ENCODE measurements around the gene SUPT20HL1. TPM values are rescaled to one million over a fixed set of nuclear protein-coding genes. Genes with fewer than 3 reads are reported as not detected.
"Not testable (repeated sequence)": the region's sequence is repeated elsewhere in the genome, so short reads cannot be mapped to it uniquely, and the experiment has no call there.

The SUPT20HL1 gene
- total and polyA plus RNA-seq, 10 donors: not detected

- WGBS, 5 donors: 57 to 81% (median 75%) methylated on average over 2 of the region's 2 CpGs
- no peaks in the 10 kb centered on the region for H3K9me3 ChIP-seq
Measured at GRCh38 chrX:24377195-24377594, 16.8 kb downstream of the SUPT20HL1 start.

GRCh38 chrX:24377911-24378468 is 17.6 kb downstream of the SUPT20HL1 start:
- no peak overlapping the region for H3K27ac ChIP-seq
- TF ChIP-seq POLR2AphosphoS5 (IDR thresholded peaks at IDR 0.05) (no peak), POLR2A (IDR thresholded peaks at IDR 0.05) (no peak)
- TF ChIP-seq, protein P1, sequence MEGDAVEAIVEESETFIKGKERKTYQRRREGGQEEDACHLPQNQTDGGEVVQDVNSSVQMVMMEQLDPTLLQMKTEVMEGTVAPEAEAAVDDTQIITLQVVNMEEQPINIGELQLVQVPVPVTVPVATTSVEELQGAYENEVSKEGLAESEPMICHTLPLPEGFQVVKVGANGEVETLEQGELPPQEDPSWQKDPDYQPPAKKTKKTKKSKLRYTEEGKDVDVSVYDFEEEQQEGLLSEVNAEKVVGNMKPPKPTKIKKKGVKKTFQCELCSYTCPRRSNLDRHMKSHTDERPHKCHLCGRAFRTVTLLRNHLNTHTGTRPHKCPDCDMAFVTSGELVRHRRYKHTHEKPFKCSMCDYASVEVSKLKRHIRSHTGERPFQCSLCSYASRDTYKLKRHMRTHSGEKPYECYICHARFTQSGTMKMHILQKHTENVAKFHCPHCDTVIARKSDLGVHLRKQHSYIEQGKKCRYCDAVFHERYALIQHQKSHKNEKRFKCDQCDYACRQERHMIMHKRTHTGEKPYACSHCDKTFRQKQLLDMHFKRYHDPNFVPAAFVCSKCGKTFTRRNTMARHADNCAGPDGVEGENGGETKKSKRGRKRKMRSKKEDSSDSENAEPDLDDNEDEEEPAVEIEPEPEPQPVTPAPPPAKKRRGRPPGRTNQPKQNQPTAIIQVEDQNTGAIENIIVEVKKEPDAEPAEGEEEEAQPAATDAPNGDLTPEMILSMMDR (IDR thresholded peaks at IDR 0.05 in 8 of 11, conservative IDR thresholded peaks at IDR 0.05 in 3 of 11): no peak
- no peaks in the 10 kb centered on the region for H3K36me3 ChIP-seq
- intact Hi-C loops (cut with DNase I; ENCODE audit: low total_unique reads): no loop called here
- H3K4me3 ChIP-seq: no peak overlapping the region
- no peaks in the 10 kb centered on the region for H3K9me3 ChIP-seq
- DNase-seq: no peak
- H3K4me1 ChIP-seq: no peaks in the 10 kb centered on the region
- H3K27me3 ChIP-seq (replicated peaks in 1 of 7): peaks cover 0 to 5% (median 0%) of the 10 kb centered on the region in 7 donors
- WGBS, 5 donors: 41 to 100% (median 89%) methylated on average over 1 of the region's 1 CpG

More at GRCh38 chrX:24377195-24377594, 16.8 kb downstream of the SUPT20HL1 start:
- H3K4me1 ChIP-seq: no peaks in the 10 kb centered on the region
- TF ChIP-seq POLR2AphosphoS5 (IDR thresholded peaks at IDR 0.05) (no peak), POLR2A (IDR thresholded peaks at IDR 0.05) (no peak)
- TF ChIP-seq, protein P1 (IDR thresholded peaks at IDR 0.05 in 8 of 11, conservative IDR thresholded peaks at IDR 0.05 in 3 of 11): no peak
- H3K27ac ChIP-seq: no peak overlapping the region
- intact Hi-C loops (cut with DNase I; ENCODE audit: low total_unique reads): no loop called here
- no peaks in the 10 kb centered on the region for H3K36me3 ChIP-seq
- no peak for DNase-seq
- H3K4me3 ChIP-seq: no peak overlapping the region
- H3K27me3 ChIP-seq (replicated peaks in 1 of 7): peaks cover 0 to 12% (median 0%) of the 10 kb centered on the region in 7 donors

DNA sequence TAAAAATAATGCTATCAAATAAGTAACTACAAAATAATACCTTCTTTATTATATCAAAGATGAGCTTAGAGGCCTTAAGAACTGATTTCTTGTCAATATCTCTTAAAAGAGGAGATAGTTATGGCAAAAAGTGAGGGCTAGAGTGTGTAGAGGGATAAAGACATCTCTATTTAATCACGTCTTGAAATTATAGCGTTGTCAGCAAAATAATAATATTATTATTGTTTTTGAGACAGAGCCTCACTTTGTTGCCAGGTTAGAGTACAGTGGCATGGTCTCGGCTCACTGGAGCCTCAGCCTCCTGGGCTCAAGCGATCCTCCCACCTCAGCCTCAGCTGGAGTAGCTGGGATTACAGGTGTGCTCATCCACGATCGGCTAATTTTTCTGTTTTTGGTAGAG is 18.3 kb downstream of the SUPT20HL1 start:
- H3K27me3 ChIP-seq (replicated peaks in 1 of 7): no peaks in the 10 kb centered on the region
- DNase-seq: no peak
- WGBS, 5 donors: 76 to 96% (median 89%) methylated on average over 6 of the region's 6 CpGs
- intact Hi-C loops (cut with DNase I; ENCODE audit: low total_unique reads): no loop called here
- H3K27ac ChIP-seq: no peak overlapping the region
- H3K9me3 ChIP-seq: no peaks in the 10 kb centered on the region
- no peak overlapping the region for H3K4me3 ChIP-seq
- TF ChIP-seq POLR2A (IDR thresholded peaks at IDR 0.05) (no peak), POLR2AphosphoS5 (IDR thresholded peaks at IDR 0.05) (no peak)
- TF ChIP-seq, protein P1 (IDR thresholded peaks at IDR 0.05 in 8 of 11, conservative IDR thresholded peaks at IDR 0.05 in 3 of 11): no peak
- H3K36me3 ChIP-seq: no peaks in the 10 kb centered on the region
- H3K4me1 ChIP-seq: no peaks in the 10 kb centered on the region

DNA sequence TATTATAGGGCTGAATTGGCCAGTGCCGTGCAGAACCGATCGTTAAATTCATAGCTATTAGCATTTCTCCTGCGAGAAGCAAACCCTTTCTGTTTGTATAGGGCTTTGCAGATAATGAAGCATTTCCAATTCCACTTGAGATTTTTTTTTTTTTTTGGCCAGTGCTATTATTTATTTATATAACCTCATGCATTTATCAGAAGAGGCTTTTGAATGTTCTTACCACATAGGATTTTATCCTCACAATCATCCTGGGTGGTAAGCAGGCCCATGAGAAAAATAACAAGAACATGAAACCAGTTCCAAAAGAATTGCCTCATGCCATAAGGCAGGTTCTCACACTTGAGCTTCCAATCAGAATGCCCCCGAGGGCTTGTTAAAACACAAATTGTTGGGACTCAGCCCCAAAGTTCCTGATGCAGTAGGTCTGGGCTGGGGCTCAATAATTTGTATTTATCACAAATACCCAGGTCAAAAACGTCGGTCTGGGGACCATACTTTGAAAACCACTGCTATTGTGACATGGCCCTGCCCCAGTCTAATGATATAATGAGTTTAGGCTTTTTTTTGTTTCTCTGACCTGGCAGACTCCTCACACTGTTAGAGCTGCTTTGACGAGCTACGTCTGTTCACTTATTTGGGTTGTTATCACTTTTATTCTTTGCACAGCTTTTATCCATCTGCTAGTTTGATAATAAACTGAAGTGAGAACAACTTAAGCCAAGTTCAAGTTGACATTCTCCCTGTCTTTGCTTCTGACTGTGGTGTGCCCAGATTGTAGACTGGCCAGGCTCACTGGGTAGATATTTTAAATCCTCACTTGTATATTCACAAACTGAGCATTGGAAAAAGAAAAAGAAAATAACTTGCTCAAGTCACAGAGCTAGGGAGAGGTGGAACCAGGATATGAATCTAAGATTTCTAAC is 20.1 kb downstream of the SUPT20HL1 start:
- Histone ChIP-seq H3K4me3 (no peak overlapping the region), H3K27ac (no peak overlapping the region), H3K4me1 (no peaks in the 10 kb centered on the region), H3K27me3 (replicated peaks in 1 of 7) (peaks cover 0 to 2% (median 0%) of the 10 kb centered on the region in 7 donors), H3K9me3 (peaks cover 0 to 2% (median 0%) of the 10 kb centered on the region in 8 donors), H3K36me3 (no peaks in the 10 kb centered on the region)
- TF ChIP-seq POLR2AphosphoS5 (IDR thresholded peaks at IDR 0.05) (no peak), POLR2A (IDR thresholded peaks at IDR 0.05) (no peak)
- TF ChIP-seq, protein P1 (IDR thresholded peaks at IDR 0.05 in 8 of 11, conservative IDR thresholded peaks at IDR 0.05 in 3 of 11): no peak
- intact Hi-C loops (cut with DNase I; ENCODE audit: low total_unique reads): no loop called here
- 57 to 89% (median 84%) methylated on average over 9 of the region's 9 CpGs for WGBS, 5 donors
- no peak for DNase-seq

GRCh38 chrX:24382315-24382714 is 21.9 kb downstream of the SUPT20HL1 start:
- WGBS, 5 donors: 48 to 89% (median 80%) methylated on average over 5 of the region's 5 CpGs
- intact Hi-C loops (cut with DNase I; ENCODE audit: low total_unique reads); H3K36me3 ChIP-seq; H3K4me1 ChIP-seq; DNase-seq; H3K9me3 ChIP-seq; H3K27ac ChIP-seq; H3K4me3 ChIP-seq: not testable (repeated sequence)
- H3K27me3 ChIP-seq (replicated peaks in 1 of 7): peaks cover 0 to 12% (median 0%) of the 10 kb centered on the region in 7 donors

Data from spleen (tissue), 11 donors.